ENCODE data around the gene TPR. TPM values are rescaled to one million over a fixed set of nuclear protein-coding genes. Genes with fewer than 3 reads are reported as not detected.

The TPR gene
- total RNA-seq, 2 donors from 2014 or later = 68.1 to 87.0 TPM

GRCh38 chr1:186301448-186301847 is 73.6 kb downstream of the TPR start:
- H3K4me3 ChIP-seq = no peak overlapping the region
- TF ChIP-seq, protein P1, sequence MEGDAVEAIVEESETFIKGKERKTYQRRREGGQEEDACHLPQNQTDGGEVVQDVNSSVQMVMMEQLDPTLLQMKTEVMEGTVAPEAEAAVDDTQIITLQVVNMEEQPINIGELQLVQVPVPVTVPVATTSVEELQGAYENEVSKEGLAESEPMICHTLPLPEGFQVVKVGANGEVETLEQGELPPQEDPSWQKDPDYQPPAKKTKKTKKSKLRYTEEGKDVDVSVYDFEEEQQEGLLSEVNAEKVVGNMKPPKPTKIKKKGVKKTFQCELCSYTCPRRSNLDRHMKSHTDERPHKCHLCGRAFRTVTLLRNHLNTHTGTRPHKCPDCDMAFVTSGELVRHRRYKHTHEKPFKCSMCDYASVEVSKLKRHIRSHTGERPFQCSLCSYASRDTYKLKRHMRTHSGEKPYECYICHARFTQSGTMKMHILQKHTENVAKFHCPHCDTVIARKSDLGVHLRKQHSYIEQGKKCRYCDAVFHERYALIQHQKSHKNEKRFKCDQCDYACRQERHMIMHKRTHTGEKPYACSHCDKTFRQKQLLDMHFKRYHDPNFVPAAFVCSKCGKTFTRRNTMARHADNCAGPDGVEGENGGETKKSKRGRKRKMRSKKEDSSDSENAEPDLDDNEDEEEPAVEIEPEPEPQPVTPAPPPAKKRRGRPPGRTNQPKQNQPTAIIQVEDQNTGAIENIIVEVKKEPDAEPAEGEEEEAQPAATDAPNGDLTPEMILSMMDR (IDR thresholded peaks at IDR 0.05) = no peak
- no peaks in the 10 kb centered on the region for H3K27me3 ChIP-seq
- H3K36me3 ChIP-seq = no peaks in the 10 kb centered on the region
- intact Hi-C loops (cut with DNase I) = no loop called here
- DNase-seq = no peak
- H3K27ac ChIP-seq = no peak overlapping the region
- H3K9me3 ChIP-seq = no peaks in the 10 kb centered on the region
- H3K4me1 ChIP-seq = no peaks in the 10 kb centered on the region
- H3K9ac ChIP-seq (ENCODE audit: low read depth in 2 of 2, low read length in 2 of 2) = no peak overlapping the region

DNA sequence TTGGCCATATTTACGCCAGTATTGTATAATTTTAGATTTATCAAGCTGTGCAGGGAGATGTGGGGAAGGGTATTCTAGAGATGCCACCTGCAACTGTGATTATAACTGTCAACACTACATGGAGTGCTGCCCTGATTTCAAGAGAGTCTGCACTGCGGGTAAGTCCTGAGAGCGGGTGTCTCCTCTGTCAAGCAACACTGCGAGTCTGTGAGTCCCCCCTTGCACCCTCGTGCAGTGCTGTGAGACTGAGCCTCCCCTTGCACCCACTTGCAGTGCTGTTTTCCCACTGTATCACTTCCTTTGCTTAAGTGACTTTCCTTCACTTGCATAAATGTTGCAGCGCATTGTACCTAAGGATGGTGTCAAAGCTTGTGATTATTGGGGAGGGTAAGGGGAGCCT is 75.0 kb downstream of the TPR start:
- Histone ChIP-seq H3K27me3 (no peaks in the 10 kb centered on the region), H3K4me3 (no peak overlapping the region), H3K4me1 (no peaks in the 10 kb centered on the region), H3K9me3 (no peaks in the 10 kb centered on the region), H3K9ac (ENCODE audit: low read depth in 2 of 2, low read length in 2 of 2) (no peak overlapping the region), H3K36me3 (no peaks in the 10 kb centered on the region), H3K27ac (no peak overlapping the region)
- intact Hi-C loops (cut with DNase I) = no loop called here
- TF ChIP-seq, protein P1 (IDR thresholded peaks at IDR 0.05) = no peak
- no peak for DNase-seq

DNA sequence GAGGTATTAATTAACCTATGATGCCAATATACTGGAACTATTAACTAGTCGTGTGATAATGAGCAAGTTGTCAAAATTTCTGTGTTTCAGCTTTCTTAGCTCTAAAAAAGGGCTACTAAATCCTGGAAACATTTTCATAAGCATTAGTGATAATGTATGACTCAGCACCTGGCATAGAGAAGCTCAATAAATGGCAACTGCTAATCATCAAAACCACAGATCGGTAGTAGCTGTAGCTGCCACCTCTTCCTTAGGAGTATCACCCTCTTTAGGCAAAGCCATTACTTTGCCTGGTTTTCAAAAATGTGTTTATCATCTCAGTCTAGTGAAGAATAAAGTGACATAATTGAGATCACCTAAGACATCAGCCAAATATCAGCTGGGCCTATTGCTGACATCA is 75.5 kb downstream of the TPR start:
- H3K9me3 ChIP-seq = no peaks in the 10 kb centered on the region
- DNase-seq = no peak
- no peak overlapping the region for H3K27ac ChIP-seq
- TF ChIP-seq, protein P1 (IDR thresholded peaks at IDR 0.05) = no peak
- intact Hi-C loops (cut with DNase I) = no loop called here
- H3K4me1 ChIP-seq = no peaks in the 10 kb centered on the region
- H3K9ac ChIP-seq (ENCODE audit: low read depth in 2 of 2, low read length in 2 of 2) = no peak overlapping the region
- H3K36me3 ChIP-seq = no peaks in the 10 kb centered on the region
- H3K4me3 ChIP-seq = no peak overlapping the region
- H3K27me3 ChIP-seq = no peaks in the 10 kb centered on the region

DNA sequence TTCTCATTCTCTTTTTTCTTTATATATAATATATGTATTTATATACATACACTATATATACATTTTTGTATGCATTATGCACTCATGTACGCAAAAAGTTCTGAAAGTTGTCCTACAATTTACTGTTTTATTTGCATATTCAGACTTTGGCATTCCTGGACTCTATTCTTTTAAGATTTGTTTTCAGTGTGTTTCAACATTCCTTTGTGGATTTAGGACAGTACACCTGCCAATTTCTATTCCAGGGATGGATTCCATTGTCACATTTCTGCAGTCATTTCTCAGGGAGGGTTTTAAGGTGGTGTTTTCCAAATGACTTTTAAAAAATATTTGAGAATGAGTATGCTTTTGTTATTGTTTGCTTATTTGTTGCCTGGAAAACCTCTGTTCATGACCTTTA is 76.2 kb downstream of the TPR start:
- intact Hi-C loops (cut with DNase I) = no loop called here

GRCh38 chr1:186297439-186298045 is 77.5 kb downstream of the TPR start:
- no peak for DNase-seq
- TF ChIP-seq, protein P1 (IDR thresholded peaks at IDR 0.05) = no peak
- no peak overlapping the region for H3K4me3 ChIP-seq
- no peaks in the 10 kb centered on the region for H3K9me3 ChIP-seq
- no peak overlapping the region for H3K9ac ChIP-seq (ENCODE audit: low read depth in 2 of 2, low read length in 2 of 2)
- H3K36me3 ChIP-seq = no peaks in the 10 kb centered on the region
- no peaks in the 10 kb centered on the region for H3K27me3 ChIP-seq
- intact Hi-C loops (cut with DNase I) = no loop called here
- no peak overlapping the region for H3K27ac ChIP-seq
- H3K4me1 ChIP-seq = no peaks in the 10 kb centered on the region

More for the DNA sequence above, 76.2 kb downstream of the TPR start:
- Histone ChIP-seq H3K36me3 (no peaks in the 10 kb centered on the region), H3K27ac (no peak overlapping the region), H3K27me3 (no peaks in the 10 kb centered on the region), H3K4me1 (no peaks in the 10 kb centered on the region), H3K9ac (ENCODE audit: low read depth in 2 of 2, low read length in 2 of 2) (no peak overlapping the region), H3K9me3 (no peaks in the 10 kb centered on the region), H3K4me3 (no peak overlapping the region)
- DNase-seq = no peak
- TF ChIP-seq, protein P1 (IDR thresholded peaks at IDR 0.05) = no peak

All from colonic mucosa (tissue), 4 donors.